Astrocyte of the spinal cord (primary cell): Measurements from ENCODE around the gene MMP13.
"Not testable (repeated sequence)": the region's sequence is repeated elsewhere in the genome, so short reads cannot be mapped to it uniquely, and the experiment has no call there.

Experiments used
- DNase-seq: peaks from one replicate; pipeline ENCODE4 v3.0.0; 2011; ENCODE audit warnings: low read depth, low spot score
- H3K4me3 ChIP-seq: 2 replicates; pipeline ENCODE4 v1.5.1; 2011; ENCODE audit warnings: low read depth, mild to moderate bottlenecking, low read length, moderate library complexity
- CTCF ChIP-seq: IDR thresholded peaks from 2 replicates; pipeline ENCODE4 v1.5.1; 2012; ENCODE audit warnings: low read depth, mild to moderate bottlenecking, low read length, inconsistent platforms
- in situ Hi-C: cut with HindIII; loops from 2 replicates; pipeline ENCODE4 v1.10.0; 2017; ENCODE audit warnings: low sequenced_read_pairs

The MMP13 gene

GRCh38 chr11:102914238-102915043, 41.1 kb downstream of the MMP13 start:
- in situ Hi-C loops: no loop called here
- H3K4me3 ChIP-seq: no peak overlapping the region
- peak; percentile 78 for TF ChIP-seq CTCF
- peak; percentile 55 for DNase-seq

DNA sequence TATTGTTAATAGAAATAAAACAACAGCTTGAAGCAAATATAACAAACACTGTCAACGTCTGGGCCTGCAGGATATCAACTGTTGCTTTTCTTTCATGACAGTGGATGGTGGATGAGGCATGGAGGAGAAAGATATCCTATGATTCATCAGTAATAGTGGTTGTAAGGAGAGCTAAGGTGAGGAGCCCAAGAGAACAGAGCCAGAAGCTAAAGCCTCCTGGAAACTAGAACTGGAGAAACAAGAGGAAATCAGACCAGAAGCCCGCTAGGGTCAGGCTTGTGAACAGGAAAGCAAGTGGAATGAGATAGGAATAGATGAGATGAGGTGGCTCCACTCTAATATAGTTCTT, 43.1 kb downstream of the MMP13 start:
- DNase-seq: no peak
- no peak for TF ChIP-seq CTCF
- H3K4me3 ChIP-seq: no peak overlapping the region
- in situ Hi-C loops: no loop called here

DNA sequence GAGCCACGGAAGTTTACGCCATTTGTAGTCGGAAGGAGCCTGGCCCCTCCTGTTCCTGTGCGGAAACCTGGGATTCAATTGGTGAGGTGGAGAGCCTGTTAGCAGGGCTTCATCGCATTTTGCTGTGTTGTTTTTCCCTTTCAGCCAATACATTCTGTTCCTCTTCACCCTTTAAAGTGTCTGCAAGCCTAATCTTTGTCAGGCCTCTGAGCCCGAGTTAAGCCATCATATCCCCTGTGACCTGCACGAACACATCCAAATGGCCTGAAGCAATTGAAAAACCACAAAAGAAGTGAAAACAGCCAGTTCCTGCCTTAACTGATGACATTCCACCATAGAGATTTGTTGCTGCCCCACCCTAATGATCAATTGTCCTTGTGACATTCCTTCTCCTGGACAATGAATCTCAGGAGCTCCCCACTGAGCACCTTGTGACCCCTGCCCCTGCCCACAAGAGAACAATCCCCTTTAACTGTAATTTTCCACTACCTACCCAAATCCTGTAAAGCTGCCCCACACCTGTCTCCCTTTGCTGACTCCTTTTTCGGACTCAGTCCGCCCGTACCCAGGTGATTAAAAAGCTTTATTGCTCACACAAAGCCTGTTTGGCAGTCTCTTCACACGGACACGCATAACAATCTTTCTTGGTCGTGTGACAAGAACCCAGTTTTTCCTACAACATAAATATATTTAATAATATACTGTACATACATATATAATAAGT, 43.6 kb downstream of the MMP13 start:
- no peak overlapping the region for H3K4me3 ChIP-seq
- no peak for TF ChIP-seq CTCF
- no peak for DNase-seq
- in situ Hi-C loops: no loop called here

DNA sequence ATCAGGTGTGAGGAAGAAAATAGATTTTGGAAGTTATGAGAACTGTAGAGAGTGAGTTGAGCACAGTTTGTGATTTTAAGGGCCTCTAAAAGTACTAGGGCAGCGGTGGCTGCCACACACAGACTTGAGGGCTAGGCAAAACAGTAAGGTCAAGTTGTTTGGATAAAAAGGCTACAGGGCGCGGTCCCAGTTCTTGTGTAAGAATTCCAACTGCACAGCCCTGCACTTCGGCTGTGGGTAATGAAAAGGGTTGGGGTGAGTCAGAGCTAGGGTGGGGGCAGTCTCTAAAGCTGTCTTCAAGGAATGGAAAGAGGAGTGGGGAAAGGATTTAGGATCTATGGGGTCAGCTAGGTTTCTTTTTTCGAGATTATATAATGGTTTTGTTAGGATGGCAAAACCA, 49.7 kb downstream of the MMP13 start:
- in situ Hi-C loops, H3K4me3 ChIP-seq, DNase-seq: not testable (repeated sequence)

DNA sequence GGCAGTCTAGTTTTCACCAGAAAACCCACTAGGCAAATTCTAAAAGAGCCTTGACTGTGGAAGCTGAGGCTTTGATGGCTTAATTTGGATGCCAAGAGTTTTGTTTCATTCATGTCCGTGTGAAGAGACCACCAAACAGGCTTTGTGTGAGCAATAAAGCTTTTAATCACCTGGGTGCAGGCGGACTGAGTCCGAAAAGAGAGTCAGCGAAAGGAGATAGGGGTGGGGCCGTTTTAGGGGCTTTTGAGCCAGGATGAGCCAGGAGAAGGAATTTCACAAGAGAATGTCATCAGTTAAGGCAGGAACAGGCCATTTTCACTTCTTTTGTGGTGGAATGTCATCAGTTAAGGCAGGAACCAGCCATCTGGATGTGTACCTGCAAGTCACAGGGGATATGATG, 51.6 kb downstream of the MMP13 start:
- DNase-seq, H3K4me3 ChIP-seq, in situ Hi-C loops: not testable (repeated sequence)

DNA sequence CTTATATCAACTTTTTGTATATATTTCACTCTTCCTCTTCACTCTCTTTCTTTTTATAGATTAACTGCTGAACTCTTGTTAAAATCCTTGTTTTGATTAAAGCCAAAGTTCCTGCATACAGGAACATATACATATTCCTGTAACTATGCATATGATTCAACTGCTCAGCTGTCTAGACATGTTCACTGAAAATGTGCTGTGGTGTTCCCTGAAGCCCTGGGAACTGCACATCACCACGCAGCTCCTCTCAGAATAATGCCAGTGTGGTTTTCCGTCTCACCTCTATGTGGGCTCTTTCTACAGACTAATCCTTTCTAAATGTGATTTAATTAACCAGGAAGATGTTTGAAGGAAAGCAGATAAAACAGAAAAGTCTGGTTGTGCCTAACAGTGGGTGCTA, 55.2 kb downstream of the MMP13 start:
- in situ Hi-C loops: no loop called here
- TF ChIP-seq CTCF: no peak
- DNase-seq: no peak
- no peak overlapping the region for H3K4me3 ChIP-seq
